Caco-2 (cell line): ENCODE measurements around the gene ATP6V0B. TPM values are rescaled to one million over a fixed set of nuclear protein-coding genes. Genes with fewer than 3 reads are reported as not detected.

Experiments used
- BruUV-seq: library from RNA; stranded (reverse); fragments of 400-500 nt; replicated peaks from 2 replicates; lab custom pipeline; 2021; lab: Mats Ljungman, UMichigan
- CTCF ChIA-PET: fragments of 300-600 bp; sonication (Branson Sonifier 250); formaldehyde crosslinking; loops from one replicate; lab custom pipeline; 2022; ENCODE audit warnings: antibody characterized with exemption; lab: Charles Lee
- POLR2A ChIA-PET: fragments of 300-600 bp; sonication (Branson Sonifier 250); formaldehyde crosslinking; loops from one replicate; lab custom pipeline; 2022; ENCODE audit warnings: antibody characterized with exemption; lab: Charles Lee
- DNase-seq, 2 experiments: peaks; one replicate each; pipeline versions ENCODE4 v3.0.0 to v3.0.0-alpha.2; 2020 to 2022
- H3K27me3 ChIP-seq: replicated peaks from 2 replicates; pipeline ENCODE4 v1.6.0; 2011; ENCODE audit warnings: low read length; ENCODE audit not compliant: control insufficient read depth, insufficient read depth
- H3K36me3 ChIP-seq: 2 replicates; pipeline ENCODE4 v1.5.1; 2011; ENCODE audit warnings: low read length; ENCODE audit not compliant: control insufficient read depth, insufficient read depth
- H3K4me1 ChIP-seq: fragments of 250-450 bp; sonication (Bioruptor Pico); 2 replicates; pipeline ENCODE4 v1.5.1; 2020; ENCODE audit warnings: mild to moderate bottlenecking
- H3K4me3 ChIP-seq: 2 replicates; pipeline ENCODE4 v1.5.1; 2011; ENCODE audit warnings: low read depth, mild to moderate bottlenecking, control low read depth, low read length
- H3K9me3 ChIP-seq: fragments of 250-450 bp; sonication (Bioruptor Pico); 2 replicates; pipeline ENCODE4 v1.5.1; 2020; ENCODE audit warnings: mild to moderate bottlenecking, moderate library complexity
- H3K27ac Mint-ChIP-seq: one replicate; pipeline ENCODE4 v1.8.0; 2022; ENCODE audit warnings: mixed read lengths; ENCODE audit not compliant: unreplicated experiment
- H3K27me3 Mint-ChIP-seq: one replicate; pipeline ENCODE4 v1.8.0; 2022; ENCODE audit warnings: mixed read lengths; ENCODE audit not compliant: insufficient read depth, unreplicated experiment
- H3K36me3 Mint-ChIP-seq: one replicate; pipeline ENCODE4 v1.8.0; 2022; ENCODE audit warnings: mild to moderate bottlenecking, mixed read lengths; ENCODE audit not compliant: insufficient read depth, unreplicated experiment
- H3K4me1 Mint-ChIP-seq: one replicate; pipeline ENCODE4 v1.8.0; 2022; ENCODE audit warnings: low read depth, mixed read lengths; ENCODE audit not compliant: unreplicated experiment
- H3K4me3 Mint-ChIP-seq: one replicate; pipeline ENCODE4 v1.8.0; 2022; ENCODE audit warnings: mild to moderate bottlenecking, moderate library complexity, mixed read lengths; ENCODE audit not compliant: unreplicated experiment
- H3K9me3 Mint-ChIP-seq: one replicate; pipeline ENCODE4 v1.8.0; 2022; ENCODE audit warnings: mixed read lengths; ENCODE audit not compliant: unreplicated experiment
- intact Hi-C: fragments of 100-400 bp; cut with micrococcal nuclease; formaldehyde crosslinking; loops from one replicate; pipeline ENCODE4 v1.10.0; 2022; ENCODE audit not compliant: unreplicated experiment
- total RNA-seq: library from RNA; stranded (reverse); gene quantifications from 2 replicates; pipeline ENCODE4 v1.2.3, GENCODE V29; 2022
- TF ChIP-seq, protein P1 (sequence below), 2 experiments: fragments of 200-600 bp in 1 of 2; IDR thresholded peaks; 1 replicate in 1 of 2; 2 replicates in 1 of 2; pipeline versions ENCODE4 v1.5.1 to v1.8.0; 2011 to 2022; ENCODE audit warnings: antibody characterized with exemption in 1 of 2, control low read depth in 1 of 2, inconsistent platforms in 1 of 2, low read depth in 1 of 2, low read length in 1 of 2, mild to moderate bottlenecking in 1 of 2, moderate library complexity in 1 of 2; ENCODE audit not compliant: insufficient read depth in 1 of 2, severe bottlenecking in 1 of 2, unreplicated experiment in 1 of 2

Gene ATP6V0B
- total RNA-seq, 1 experiment from 2014 or later = 91.2 TPM

DNA sequence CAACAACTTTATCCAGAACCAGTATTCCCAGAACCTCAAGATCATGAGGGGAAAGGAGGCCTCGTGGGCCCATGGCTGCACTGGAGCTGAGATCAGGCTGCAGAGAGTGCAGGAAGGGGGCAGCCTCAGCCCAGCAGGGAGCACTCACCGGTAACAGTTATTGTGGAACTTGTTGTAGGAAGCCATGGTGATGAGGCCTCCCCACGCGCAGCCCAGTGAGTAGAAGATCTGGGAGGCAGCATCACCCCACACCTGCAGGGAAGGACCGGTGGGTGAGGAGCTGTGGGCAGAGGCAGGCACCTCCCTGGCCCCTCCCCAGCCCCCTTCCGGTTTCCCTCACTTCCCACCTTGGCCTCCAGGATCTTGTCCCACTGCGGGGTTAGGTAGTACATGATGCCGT, 27.4 kb downstream of the ATP6V0B start:
- POLR2A ChIA-PET = no interaction called here
- BruUV-seq = no TSS peak
- H3K27me3 Mint-ChIP-seq = no peaks in the 10 kb centered on the region
- no peak overlapping the region for H3K4me3 Mint-ChIP-seq
- DNase-seq = no peak
- Histone ChIP-seq H3K27me3 (no peaks in the 10 kb centered on the region), H3K36me3 (no peaks in the 10 kb centered on the region), H3K4me3 (no peak overlapping the region), H3K9me3 (no peaks in the 10 kb centered on the region), H3K4me1 (no peaks in the 10 kb centered on the region)
- CTCF ChIA-PET = no interaction called here
- no peaks in the 10 kb centered on the region for H3K9me3 Mint-ChIP-seq
- no peaks in the 10 kb centered on the region for H3K4me1 Mint-ChIP-seq
- peaks cover 22% of the 10 kb centered on the region for H3K36me3 Mint-ChIP-seq
- intact Hi-C loops = no loop called here
- TF ChIP-seq, protein P1, sequence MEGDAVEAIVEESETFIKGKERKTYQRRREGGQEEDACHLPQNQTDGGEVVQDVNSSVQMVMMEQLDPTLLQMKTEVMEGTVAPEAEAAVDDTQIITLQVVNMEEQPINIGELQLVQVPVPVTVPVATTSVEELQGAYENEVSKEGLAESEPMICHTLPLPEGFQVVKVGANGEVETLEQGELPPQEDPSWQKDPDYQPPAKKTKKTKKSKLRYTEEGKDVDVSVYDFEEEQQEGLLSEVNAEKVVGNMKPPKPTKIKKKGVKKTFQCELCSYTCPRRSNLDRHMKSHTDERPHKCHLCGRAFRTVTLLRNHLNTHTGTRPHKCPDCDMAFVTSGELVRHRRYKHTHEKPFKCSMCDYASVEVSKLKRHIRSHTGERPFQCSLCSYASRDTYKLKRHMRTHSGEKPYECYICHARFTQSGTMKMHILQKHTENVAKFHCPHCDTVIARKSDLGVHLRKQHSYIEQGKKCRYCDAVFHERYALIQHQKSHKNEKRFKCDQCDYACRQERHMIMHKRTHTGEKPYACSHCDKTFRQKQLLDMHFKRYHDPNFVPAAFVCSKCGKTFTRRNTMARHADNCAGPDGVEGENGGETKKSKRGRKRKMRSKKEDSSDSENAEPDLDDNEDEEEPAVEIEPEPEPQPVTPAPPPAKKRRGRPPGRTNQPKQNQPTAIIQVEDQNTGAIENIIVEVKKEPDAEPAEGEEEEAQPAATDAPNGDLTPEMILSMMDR (IDR thresholded peaks at IDR 0.05; ENCODE audit: insufficient read depth in 1 of 2, low read depth in 1 of 2, low read length in 1 of 2, severe bottlenecking in 1 of 2, unreplicated experiment in 1 of 2) = no peak
- H3K27ac Mint-ChIP-seq = no peak overlapping the region

DNA sequence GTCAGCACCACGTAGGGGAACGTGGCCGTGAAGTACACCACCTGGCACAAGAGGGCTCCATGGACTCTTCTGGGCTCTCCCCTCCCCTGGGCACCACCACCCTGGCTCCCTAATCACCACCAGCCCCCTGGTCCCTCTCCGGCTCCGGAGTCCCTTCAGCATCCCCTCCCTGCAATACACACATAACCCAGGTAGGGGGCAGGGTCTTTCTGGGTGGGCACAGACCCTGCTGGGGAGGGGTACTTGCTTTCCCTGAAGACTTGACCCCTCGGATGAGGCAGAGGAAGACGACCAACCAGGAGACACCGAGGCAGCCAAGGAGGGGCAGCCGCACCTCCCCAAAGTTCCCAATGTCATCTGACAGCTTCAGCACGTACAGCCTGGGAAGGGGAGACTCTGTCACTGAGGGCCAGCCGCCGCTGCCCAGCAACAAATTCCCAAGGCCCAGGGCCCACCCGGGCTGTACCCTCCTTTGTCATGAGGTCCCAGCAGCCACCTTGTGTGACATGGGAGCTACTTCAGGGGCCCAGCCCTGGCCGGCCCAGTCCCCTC, 27.9 kb downstream of the ATP6V0B start:
- CTCF ChIA-PET = no interaction called here
- Histone ChIP-seq H3K4me1 (no peaks in the 10 kb centered on the region), H3K27me3 (no peaks in the 10 kb centered on the region), H3K4me3 (no peak overlapping the region), H3K9me3 (no peaks in the 10 kb centered on the region), H3K36me3 (no peaks in the 10 kb centered on the region)
- Mint-ChIP-seq H3K4me1 (no peaks in the 10 kb centered on the region), H3K27me3 (no peaks in the 10 kb centered on the region), H3K36me3 (peaks cover 28% of the 10 kb centered on the region), H3K4me3 (no peak overlapping the region), H3K27ac (no peak overlapping the region), H3K9me3 (no peaks in the 10 kb centered on the region)
- TF ChIP-seq, protein P1 (IDR thresholded peaks at IDR 0.05; ENCODE audit: insufficient read depth in 1 of 2, low read depth in 1 of 2, low read length in 1 of 2, severe bottlenecking in 1 of 2, unreplicated experiment in 1 of 2) = peak in 1 of 2 experiments; percentile 30
- POLR2A ChIA-PET = interaction anchor here (0.5 kb wide), 1 partner anchor 14 kb away, joined by 3 read pairs; no protein-coding TSS in a partner anchor
- no peak for DNase-seq
- BruUV-seq = no TSS peak
- intact Hi-C loops = no loop called here

DNA sequence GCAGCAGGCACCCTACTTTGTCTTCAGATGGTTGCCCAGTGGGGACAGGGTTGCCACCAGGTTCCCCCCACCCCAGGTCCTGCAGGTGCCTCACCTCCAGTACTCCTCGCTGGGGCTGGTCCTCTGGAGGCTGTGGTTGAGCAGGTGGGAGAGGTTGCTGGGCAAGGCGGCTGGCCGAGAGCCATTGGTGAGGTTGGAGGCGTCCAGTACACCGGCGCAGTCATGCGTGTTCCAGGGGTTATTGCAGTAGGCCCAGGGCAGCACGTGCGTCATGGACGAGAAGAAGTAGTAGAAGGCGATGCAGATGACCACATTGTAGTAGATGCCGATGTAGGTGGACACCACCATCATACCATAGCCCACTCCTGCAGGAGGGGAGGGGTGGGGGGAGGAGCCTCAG, 33.5 kb downstream of the ATP6V0B start:
- Mint-ChIP-seq H3K4me3 (no peak overlapping the region), H3K36me3 (peaks cover 21% of the 10 kb centered on the region), H3K4me1 (no peaks in the 10 kb centered on the region), H3K27ac (no peak overlapping the region), H3K9me3 (no peaks in the 10 kb centered on the region), H3K27me3 (no peaks in the 10 kb centered on the region)
- BruUV-seq = no TSS peak
- DNase-seq = no peak
- TF ChIP-seq, protein P1 (IDR thresholded peaks at IDR 0.05; ENCODE audit: insufficient read depth in 1 of 2, low read depth in 1 of 2, low read length in 1 of 2, severe bottlenecking in 1 of 2, unreplicated experiment in 1 of 2) = no peak
- intact Hi-C loops = no loop called here
- Histone ChIP-seq H3K4me3 (no peak overlapping the region), H3K36me3 (no peaks in the 10 kb centered on the region), H3K9me3 (no peaks in the 10 kb centered on the region), H3K27me3 (no peaks in the 10 kb centered on the region), H3K4me1 (no peaks in the 10 kb centered on the region)
- ChIA-PET CTCF (no interaction called here), POLR2A (no interaction called here)
